Activated T-cell treated with anti-CD3 and anti-CD28 coated beads, Interleukin-2, amount 50 U/mL, for 72 hours (primary cell): ENCODE measurements around the gene VPS26A. TPM values are rescaled to one million over a fixed set of nuclear protein-coding genes. Genes with fewer than 3 reads are reported as not detected.
A peak's percentile ranks its signal among the peaks of the same experiment; 100 is the strongest.
"Not testable (repeated sequence)": the region's sequence is repeated elsewhere in the genome, so short reads cannot be mapped to it uniquely, and the experiment has no call there.

ENCODE experiments used
- ATAC-seq, 2 donors: fragments of 150-1000 bp; cut with Tn5 transposase; replicated peaks in 1 of 2; 2 replicates each; pipeline ENCODE4 v1.10.0; 2021; ENCODE audit warnings: moderate library complexity in 2 of 2, mild to moderate bottlenecking in 1 of 2
- DNase-seq, 2 donors: peaks; one replicate each; pipeline ENCODE4 v3.0.0; 2021 to 2022; ENCODE audit warnings: mixed read lengths in 1 of 2
- H3K27ac Mint-ChIP-seq: one replicate; pipeline ENCODE4 v1.8.0; 2022; ENCODE audit warnings: mild to moderate bottlenecking, moderate library complexity, mixed read lengths
- H3K27me3 Mint-ChIP-seq: one replicate; pipeline ENCODE4 v1.8.0; 2022; ENCODE audit warnings: low read depth, mixed read lengths
- H3K36me3 Mint-ChIP-seq, 2 donors: one replicate each; pipeline ENCODE4 v1.8.0; 2022; ENCODE audit warnings: mixed read lengths in 2 of 2, mild to moderate bottlenecking in 1 of 2; ENCODE audit not compliant: insufficient read depth in 2 of 2
- H3K4me1 Mint-ChIP-seq: one replicate; pipeline ENCODE4 v1.8.0; 2022; ENCODE audit warnings: low read depth, mixed read lengths
- H3K4me3 Mint-ChIP-seq, 2 donors: one replicate each; pipeline ENCODE4 v1.8.0; 2022; ENCODE audit warnings: mild to moderate bottlenecking in 2 of 2, mixed read lengths in 2 of 2, moderate library complexity in 2 of 2
- H3K9me3 Mint-ChIP-seq, 2 donors: one replicate each; pipeline ENCODE4 v1.8.0; 2022; ENCODE audit warnings: mixed read lengths in 2 of 2
- total RNA-seq, 2 donors: library from RNA; stranded (reverse); gene quantifications; one replicate each; pipeline ENCODE4 v1.2.3, GENCODE V29; 2022

VPS26A gene
- total RNA-seq, 2 donors from 2014 or later, result 39.0 to 39.1 TPM

DNA sequence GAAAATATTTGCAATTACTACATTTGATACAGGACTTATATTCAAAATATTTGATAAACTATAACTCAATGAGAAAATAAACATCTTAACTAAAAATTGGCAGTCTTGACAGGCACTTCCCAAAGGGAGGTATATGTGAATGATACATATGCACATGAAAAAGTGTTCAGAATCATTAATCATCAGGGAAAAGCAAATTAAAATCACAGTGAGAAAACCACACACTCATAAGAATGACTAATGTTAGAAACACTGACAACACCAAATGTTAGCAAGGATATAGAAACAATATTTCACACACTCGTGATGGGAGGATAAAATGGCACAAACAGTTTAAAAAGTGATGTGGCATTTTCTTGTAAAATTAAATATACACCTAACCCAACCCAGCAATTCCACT is 4.1 kb upstream of the VPS26A start:
- Mint-ChIP-seq H3K9me3 (no peaks in the 10 kb centered on the region), H3K36me3 (peaks cover 0 to 2% of the 10 kb centered on the region in 2 donors), H3K27ac (no peak overlapping the region), H3K4me3 (no peak overlapping the region), H3K27me3 (no peaks in the 10 kb centered on the region), H3K4me1 (peaks cover 19% of the 10 kb centered on the region)
- DNase-seq (no peak), ATAC-seq (no peak)

DNA sequence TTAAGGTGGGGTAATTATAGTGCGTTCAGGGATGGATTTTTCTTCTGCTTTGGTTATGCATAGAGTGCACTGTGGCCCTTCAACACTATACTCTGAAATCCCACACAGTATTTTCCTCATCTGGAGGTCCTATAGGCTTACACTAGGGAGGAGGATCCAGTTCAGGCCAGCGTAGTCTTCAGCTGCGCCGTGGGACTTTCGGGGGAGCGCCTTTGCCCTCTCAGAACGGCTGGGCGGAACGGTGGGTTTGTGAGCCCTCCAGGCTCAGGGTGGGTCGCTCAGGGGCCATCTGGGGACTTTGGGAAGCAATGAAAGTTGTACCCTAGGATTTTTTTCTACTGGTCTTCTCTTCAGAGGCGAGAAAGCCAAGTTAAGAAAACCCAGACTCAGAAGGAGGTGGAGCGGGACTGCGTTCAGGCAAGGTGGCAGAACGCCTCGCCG is 652 bp upstream of the VPS26A start:
- ATAC-seq (peak; percentile 39 to 41), DNase-seq (no peak)
- Mint-ChIP-seq H3K4me3 (peak overlapping the region; percentile 91 to 95), H3K36me3 (peaks cover 0 to 2% of the 10 kb centered on the region in 2 donors), H3K4me1 (peaks cover 33% of the 10 kb centered on the region), H3K27ac (peak overlapping the region; percentile 91), H3K27me3 (no peaks in the 10 kb centered on the region), H3K9me3 (no peaks in the 10 kb centered on the region)

DNA sequence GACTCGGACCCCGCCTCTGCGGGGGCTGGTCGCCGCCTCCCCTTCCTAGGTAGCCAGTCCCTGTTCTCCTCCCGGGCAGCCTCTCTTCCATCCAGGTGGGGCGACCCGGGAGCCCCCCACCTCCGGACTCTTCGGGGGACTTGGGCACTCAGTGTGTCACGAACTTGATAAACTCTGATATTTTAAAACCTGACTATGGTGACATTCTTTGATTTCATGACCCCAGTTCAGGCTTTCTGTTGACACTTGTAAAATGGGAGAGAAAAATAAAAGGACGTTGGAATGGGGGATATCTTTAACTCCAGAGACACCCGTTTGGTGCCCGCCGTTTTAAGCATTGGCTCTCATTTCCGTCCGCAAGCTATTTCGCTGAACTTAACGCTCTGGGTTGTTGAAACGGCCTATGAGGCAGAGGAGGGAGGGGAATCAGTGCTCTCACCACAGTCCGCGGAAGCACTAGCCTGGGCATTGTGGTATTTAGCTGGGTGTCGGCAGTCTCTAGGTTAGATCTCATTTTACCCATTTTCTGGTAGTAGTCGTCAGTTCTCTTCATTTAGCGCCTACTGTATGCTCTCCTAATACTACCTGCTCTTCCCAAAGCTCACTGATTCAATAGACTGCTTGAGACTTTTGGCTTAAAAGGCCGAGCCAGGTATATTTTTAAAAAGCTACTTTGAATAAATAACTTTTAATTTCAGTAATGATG is 738 bp downstream of the VPS26A start:
- ATAC-seq, result peak; percentile 23 to 34
- peak overlapping the region; percentile 93 for H3K27ac Mint-ChIP-seq

DNA sequence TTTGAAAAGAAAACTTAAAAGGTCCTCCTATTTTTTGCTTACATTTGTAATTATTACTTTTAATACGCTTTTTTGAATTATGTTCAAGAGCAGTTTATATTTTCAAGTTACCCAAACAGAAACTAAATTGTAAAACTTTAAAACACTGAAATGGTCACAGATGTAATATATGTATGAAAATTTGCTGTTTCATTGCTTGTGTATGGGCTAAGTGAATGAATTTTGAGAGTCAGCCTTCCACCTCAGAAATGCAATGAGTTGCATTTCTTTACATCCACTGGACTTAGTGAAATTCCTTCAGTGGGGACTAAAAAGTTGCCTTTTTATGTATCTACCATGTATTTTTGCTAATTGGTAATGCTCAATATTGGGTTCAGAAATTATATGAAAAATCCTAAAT is 1.6 kb downstream of the VPS26A start:
- Mint-ChIP-seq H3K4me1 (peaks cover 40% of the 10 kb centered on the region), H3K27ac (no peak overlapping the region)
- no peak for ATAC-seq

More for the DNA sequence above, 738 bp downstream of the VPS26A start:
- no peaks in the 10 kb centered on the region for H3K9me3 Mint-ChIP-seq
- DNase-seq, result peak; percentile 58 to 65
- no peaks in the 10 kb centered on the region for H3K27me3 Mint-ChIP-seq
- H3K4me3 Mint-ChIP-seq, result peak overlapping the region; percentile 94
- peaks cover 39% of the 10 kb centered on the region for H3K4me1 Mint-ChIP-seq
- H3K36me3 Mint-ChIP-seq, result peaks cover 0 to 2% of the 10 kb centered on the region in 2 donors

DNA sequence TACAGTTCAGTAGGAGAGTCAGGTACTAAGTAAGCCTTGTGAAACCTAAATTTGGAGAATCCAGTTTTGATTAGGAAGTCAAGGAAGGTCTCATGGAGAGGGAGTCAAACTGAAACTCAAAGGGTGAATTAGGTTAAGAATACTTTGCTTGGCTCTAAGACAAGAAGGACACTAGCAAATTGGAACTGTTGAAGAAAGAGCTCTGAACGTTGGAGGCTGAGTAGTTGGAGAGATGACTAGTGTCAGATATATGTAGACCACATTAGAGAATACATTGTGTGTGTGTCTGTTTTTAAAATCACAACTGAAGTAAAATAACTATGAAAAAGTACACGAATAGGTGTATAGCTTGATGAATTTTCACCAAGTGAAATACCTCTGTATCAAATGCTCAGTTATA is 6.3 kb downstream of the VPS26A start:
- Mint-ChIP-seq H3K9me3 (no peaks in the 10 kb centered on the region), H3K27ac (no peak overlapping the region), H3K4me1 (peaks cover 45% of the 10 kb centered on the region), H3K27me3 (no peaks in the 10 kb centered on the region), H3K36me3 (peaks cover 0 to 7% of the 10 kb centered on the region in 2 donors), H3K4me3 (no peak overlapping the region)
- DNase-seq, result no peak
- no peak for ATAC-seq

More for the DNA sequence above, 1.6 kb downstream of the VPS26A start:
- no peaks in the 10 kb centered on the region for H3K9me3 Mint-ChIP-seq
- DNase-seq, result no peak
- H3K36me3 Mint-ChIP-seq, result peaks cover 0 to 2% of the 10 kb centered on the region in 2 donors
- H3K4me3 Mint-ChIP-seq, result peak overlapping the region; percentile 94
- no peaks in the 10 kb centered on the region for H3K27me3 Mint-ChIP-seq

DNA sequence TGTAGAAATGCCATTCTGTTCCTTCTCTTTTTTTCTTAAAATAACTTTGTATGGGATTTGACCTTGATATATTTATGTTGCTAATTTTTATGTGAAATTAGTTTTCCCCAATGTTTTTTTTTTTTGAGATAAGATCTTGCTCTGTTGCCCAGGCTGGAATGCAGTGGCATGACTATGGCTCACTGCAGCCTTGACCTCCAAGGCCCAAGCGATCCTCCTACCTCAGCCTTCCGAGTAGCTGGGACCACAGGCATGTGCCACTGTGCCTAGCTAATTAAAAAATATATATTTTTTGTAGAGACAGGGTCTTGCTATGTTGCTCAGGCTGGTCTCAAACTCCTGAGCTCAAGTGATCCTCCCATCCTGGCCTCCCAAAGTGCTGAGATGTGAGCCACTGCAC is 16.0 kb downstream of the VPS26A start:
- Mint-ChIP-seq H3K27ac (no peak overlapping the region), H3K4me1 (peaks cover 6% of the 10 kb centered on the region), H3K4me3 (no peak overlapping the region), H3K36me3 (peaks cover 0 to 4% of the 10 kb centered on the region in 2 donors), H3K27me3 (no peaks in the 10 kb centered on the region), H3K9me3 (no peaks in the 10 kb centered on the region)
- DNase-seq, result no peak
- no peak for ATAC-seq

DNA sequence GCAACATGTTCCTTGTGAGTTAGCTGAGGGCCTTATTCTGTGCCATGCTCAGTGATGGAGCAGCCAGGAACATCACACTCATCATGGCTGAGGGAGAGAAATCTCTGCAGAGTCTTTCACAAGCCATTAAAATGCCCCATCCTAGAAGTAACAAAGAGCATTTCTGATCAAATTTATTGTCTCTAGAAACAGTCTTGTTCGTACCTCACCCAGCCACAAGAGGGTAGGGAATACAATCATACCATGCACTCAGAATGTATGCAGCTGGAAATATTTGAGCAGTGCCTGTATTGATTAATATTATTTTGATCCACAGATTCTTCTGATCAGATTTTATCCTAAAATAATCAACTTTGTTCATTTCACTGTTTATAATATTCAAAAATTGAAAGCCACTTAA is 17.3 kb downstream of the VPS26A start:
- ATAC-seq (no peak), DNase-seq (no peak)
- Mint-ChIP-seq H3K36me3 (peaks cover 0 to 1% of the 10 kb centered on the region in 2 donors), H3K9me3 (peaks cover 0 to 2% of the 10 kb centered on the region in 2 donors), H3K4me1 (peaks cover 13% of the 10 kb centered on the region), H3K4me3 (no peak overlapping the region), H3K27ac (no peak overlapping the region), H3K27me3 (no peaks in the 10 kb centered on the region)

DNA sequence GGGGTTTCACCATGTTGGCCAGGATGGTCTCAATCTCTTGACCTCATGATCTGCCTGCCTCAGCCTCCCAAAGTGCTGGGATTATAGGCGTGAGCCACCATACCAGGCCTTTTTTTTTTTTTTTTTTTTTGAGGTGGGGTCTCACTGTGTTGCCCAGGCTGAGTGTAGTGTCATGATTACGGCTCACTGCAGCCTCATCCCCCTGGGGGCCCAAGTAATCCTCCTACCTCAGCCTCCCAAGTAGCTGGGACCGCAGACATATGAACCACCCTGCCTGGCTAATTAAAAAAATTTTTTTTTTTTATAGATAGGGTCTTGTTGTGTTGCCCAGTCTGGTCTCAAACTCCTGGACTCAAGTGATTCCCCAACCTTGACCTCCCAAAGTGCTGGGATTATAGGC is 18.1 kb downstream of the VPS26A start:
- not testable (repeated sequence) for ATAC-seq, H3K4me3 Mint-ChIP-seq, H3K27me3 Mint-ChIP-seq, DNase-seq, H3K9me3 Mint-ChIP-seq, H3K27ac Mint-ChIP-seq, H3K36me3 Mint-ChIP-seq
- peaks cover 21% of the 10 kb centered on the region for H3K4me1 Mint-ChIP-seq

DNA sequence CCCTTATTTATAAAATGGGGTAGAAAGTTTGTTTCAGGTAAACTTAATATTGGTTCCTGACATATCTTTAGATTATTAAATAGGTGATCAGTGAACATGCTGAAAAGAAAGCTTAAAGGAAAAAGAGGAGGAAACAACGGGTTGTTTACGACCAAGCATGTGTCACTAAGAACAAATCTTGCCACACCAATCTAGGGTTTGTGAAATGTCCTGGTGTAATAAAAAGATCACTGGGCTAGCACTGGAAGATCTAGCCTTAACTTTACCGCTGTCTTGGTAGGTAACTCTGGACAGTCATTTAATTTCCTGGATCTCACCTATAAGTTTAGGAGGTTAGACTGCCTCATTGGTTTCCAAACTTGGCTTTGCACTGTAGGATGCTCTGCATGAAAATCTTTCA is 19.0 kb downstream of the VPS26A start:
- Mint-ChIP-seq H3K9me3 (peaks cover 0 to 2% of the 10 kb centered on the region in 2 donors), H3K36me3 (no peaks in the 10 kb centered on the region), H3K27me3 (no peaks in the 10 kb centered on the region), H3K4me1 (peaks cover 23% of the 10 kb centered on the region), H3K27ac (peak overlapping the region; percentile 50), H3K4me3 (no peak overlapping the region)
- DNase-seq (no peak), ATAC-seq (no peak)

DNA sequence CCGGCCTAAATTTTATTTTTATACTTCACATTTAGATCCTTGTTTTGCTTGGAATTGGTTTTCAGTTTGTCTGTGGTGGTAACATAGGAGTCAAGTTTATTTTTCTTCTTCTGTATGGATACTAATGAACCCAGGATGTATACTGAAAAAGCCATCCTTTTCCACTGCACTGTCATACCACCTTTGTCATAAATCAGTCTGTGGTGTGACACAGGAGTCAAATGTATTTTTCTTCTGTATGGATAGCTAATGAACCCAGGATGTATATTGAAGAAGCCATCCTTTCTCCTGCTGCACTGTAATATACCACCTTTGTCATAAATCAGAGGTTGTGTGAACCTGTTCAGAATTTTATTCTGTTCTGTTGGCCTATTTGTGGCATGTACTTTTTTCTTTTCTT is 21.4 kb downstream of the VPS26A start:
- H3K27me3 Mint-ChIP-seq, result no peaks in the 10 kb centered on the region
- ATAC-seq (no peak), DNase-seq (no peak)
- no peaks in the 10 kb centered on the region for H3K36me3 Mint-ChIP-seq
- no peak overlapping the region for H3K27ac Mint-ChIP-seq
- no peak overlapping the region for H3K4me3 Mint-ChIP-seq
- H3K4me1 Mint-ChIP-seq, result peaks cover 18% of the 10 kb centered on the region
- peaks cover 0 to 2% of the 10 kb centered on the region in 2 donors for H3K9me3 Mint-ChIP-seq

DNA sequence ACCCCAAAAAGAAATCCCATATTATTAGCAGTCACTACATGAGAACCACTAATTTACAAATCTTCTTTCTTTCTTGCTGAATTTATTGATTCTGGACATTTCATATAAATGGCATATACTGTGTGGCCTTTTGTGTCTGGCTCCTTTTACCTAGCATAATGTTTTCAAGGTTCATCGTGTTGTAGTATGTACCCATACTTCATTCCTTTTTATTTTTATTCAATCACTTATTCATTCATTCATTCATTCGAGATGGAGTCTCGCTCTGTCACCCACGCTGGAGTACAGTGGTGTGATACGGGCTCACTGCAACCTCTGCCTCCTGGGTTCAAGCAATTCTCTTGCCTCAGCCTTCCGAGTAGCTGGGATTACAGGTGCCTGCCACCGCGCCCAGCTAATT is 21.9 kb downstream of the VPS26A start:
- Mint-ChIP-seq H3K4me3 (no peak overlapping the region), H3K27me3 (no peaks in the 10 kb centered on the region), H3K36me3 (no peaks in the 10 kb centered on the region), H3K9me3 (peaks cover 0 to 2% of the 10 kb centered on the region in 2 donors), H3K27ac (no peak overlapping the region), H3K4me1 (peaks cover 18% of the 10 kb centered on the region)
- ATAC-seq, result no peak
- no peak for DNase-seq

DNA sequence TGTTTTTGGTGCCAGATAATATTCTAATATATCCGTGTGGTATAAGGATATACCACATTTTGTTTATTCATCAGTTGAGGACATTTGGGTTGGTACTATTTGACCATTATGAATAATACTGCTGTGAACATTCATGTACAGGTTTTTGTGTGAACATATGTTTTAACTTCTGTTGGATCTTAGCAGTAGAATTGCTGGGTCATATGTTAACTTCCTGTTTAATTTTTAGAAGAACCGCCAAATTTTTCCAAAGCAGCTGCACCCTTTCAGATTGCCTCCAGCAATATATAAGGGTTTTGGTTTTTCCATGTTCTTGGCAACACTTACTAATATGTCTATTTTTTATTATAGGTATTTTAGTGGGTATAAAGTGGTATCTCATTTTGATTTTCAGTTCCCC is 22.8 kb downstream of the VPS26A start:
- no peak for DNase-seq
- H3K4me1 Mint-ChIP-seq, result peaks cover 18% of the 10 kb centered on the region
- H3K27ac Mint-ChIP-seq, result peak overlapping the region; percentile 90
- no peaks in the 10 kb centered on the region for H3K27me3 Mint-ChIP-seq
- peaks cover 0 to 2% of the 10 kb centered on the region in 2 donors for H3K9me3 Mint-ChIP-seq
- no peak for ATAC-seq
- no peaks in the 10 kb centered on the region for H3K36me3 Mint-ChIP-seq
- no peak overlapping the region for H3K4me3 Mint-ChIP-seq

DNA sequence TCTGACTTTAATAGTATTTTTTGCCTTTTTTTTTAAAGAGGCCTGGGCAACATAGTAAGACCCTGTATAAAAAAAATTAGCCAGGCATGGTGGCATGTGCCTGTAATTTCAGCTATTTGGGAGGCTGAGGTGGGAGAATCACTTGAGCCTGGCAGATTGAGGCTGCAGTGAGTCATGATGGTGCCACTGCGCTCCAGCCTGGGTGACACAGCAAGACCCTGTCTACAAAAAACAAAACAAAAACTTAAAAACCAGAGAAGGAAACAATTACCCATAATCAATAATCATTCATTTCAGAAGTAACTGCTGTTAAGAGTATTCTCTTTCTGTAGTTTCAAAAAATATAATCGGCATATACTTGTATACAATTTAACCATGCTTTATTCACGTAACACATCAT is 28.0 kb downstream of the VPS26A start:
- no peak overlapping the region for H3K4me3 Mint-ChIP-seq
- H3K4me1 Mint-ChIP-seq, result peaks cover 5% of the 10 kb centered on the region
- ATAC-seq (peak in 1 of 2 donors; percentile 26), DNase-seq (peak; percentile 7 to 8)
- H3K27me3 Mint-ChIP-seq, result no peaks in the 10 kb centered on the region
- H3K36me3 Mint-ChIP-seq, result no peaks in the 10 kb centered on the region
- H3K9me3 Mint-ChIP-seq, result no peaks in the 10 kb centered on the region
- H3K27ac Mint-ChIP-seq, result peak overlapping the region; percentile 59

DNA sequence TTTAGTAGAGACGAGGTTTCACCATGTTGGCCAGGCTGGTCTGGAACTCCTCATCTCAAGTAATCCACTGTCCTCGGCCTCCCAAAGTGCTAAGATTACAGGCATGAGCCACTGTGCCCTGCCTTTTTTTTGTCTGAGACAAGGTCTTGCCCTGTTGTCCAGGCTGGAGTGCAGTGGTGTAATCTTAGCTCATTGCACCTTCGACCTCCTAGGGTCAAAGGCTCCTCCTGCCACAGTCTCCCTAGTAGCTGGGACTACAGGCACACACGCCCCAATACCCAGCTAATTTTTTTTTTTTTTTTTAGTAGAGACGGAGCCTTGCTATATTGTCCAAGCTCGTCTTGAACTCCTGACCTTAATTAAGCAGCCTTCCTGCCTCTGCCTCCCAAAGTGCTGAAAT is 29.2 kb downstream of the VPS26A start:
- no peaks in the 10 kb centered on the region for H3K4me1 Mint-ChIP-seq
- ATAC-seq, result no peak
- H3K36me3 Mint-ChIP-seq, result no peaks in the 10 kb centered on the region

More for the DNA sequence above, 29.2 kb downstream of the VPS26A start:
- no peak overlapping the region for H3K27ac Mint-ChIP-seq
- no peak overlapping the region for H3K4me3 Mint-ChIP-seq
- no peak for DNase-seq
- no peaks in the 10 kb centered on the region for H3K9me3 Mint-ChIP-seq
- no peaks in the 10 kb centered on the region for H3K27me3 Mint-ChIP-seq
